Psoas muscle (tissue), 8 donors: ENCODE measurements around the gene SOAT1. TPM values are rescaled to one million over a fixed set of nuclear protein-coding genes. Genes with fewer than 3 reads are reported as not detected.

Source experiments
- ATAC-seq, 4 donors: fragments of 200-7000 bp; cut with Tn5 transposase; one replicate each; pipeline ENCODE4 v1.9.1; 2020; ENCODE audit warnings: moderate library complexity in 3 of 4, mild to moderate bottlenecking in 2 of 4
- DNase-seq, 2 donors: peaks; one replicate each; pipeline ENCODE4 v3.0.0-alpha.2; 2020
- H3K27ac ChIP-seq: fragments of 200-600 bp; one replicate; pipeline ENCODE4 v1.8.0; 2022
- H3K27me3 ChIP-seq, 3 donors: fragments of 200-600 bp in 1 of 3; one replicate each; pipeline versions ENCODE4 v1.6.1 to v1.8.0; 2013 to 2022; ENCODE audit warnings: low read length in 2 of 3, mild to moderate bottlenecking in 2 of 3, moderate library complexity in 1 of 3; ENCODE audit not compliant: insufficient read depth in 3 of 3
- H3K36me3 ChIP-seq, 2 donors: fragments of 200-600 bp in 1 of 2; one replicate each; pipeline versions ENCODE4 v1.6.1 to v1.8.0; 2013 to 2022; ENCODE audit warnings: low read depth in 1 of 2, mild to moderate bottlenecking in 1 of 2, moderate library complexity in 1 of 2; ENCODE audit not compliant: insufficient read depth in 1 of 2
- H3K4me1 ChIP-seq: fragments of 200-600 bp; one replicate; pipeline ENCODE4 v1.8.0; 2022
- H3K4me3 ChIP-seq: fragments of 200-600 bp; one replicate; pipeline ENCODE4 v1.8.0; 2022; ENCODE audit warnings: mild to moderate bottlenecking
- H3K9me3 ChIP-seq: fragments of 200-600 bp; one replicate; pipeline ENCODE4 v1.8.0; 2022
- CTCF ChIP-seq: fragments of 200-600 bp; IDR thresholded peaks from one replicate; pipeline ENCODE4 v1.8.0; 2022; ENCODE audit warnings: antibody characterized with exemption
- WGBS, 3 donors: extraction: QIAGEN DNeasy Blood & Tissue Kit; methylation state at CpG; one replicate each; pipeline versions ENCODE4 v1.1.6 to v1.1.7; 2013; 5-methylcytosine and 5-hydroxymethylcytosine counted together
- intact Hi-C, 2 donors: fragments of 100-400 bp; cut with DNase I; formaldehyde crosslinking; loops; one replicate each; pipeline versions ENCODE4 v1.11.0 to v1.14.2; 2022
- polyA plus RNA-seq, 3 donors: library from polyadenylated mRNA; stranded (reverse); fragments of 200-250 nt; gene quantifications; one replicate each; pipeline ENCODE4 v1.2.3, GENCODE V29; 2013
- total RNA-seq, 4 donors: library from RNA; stranded (reverse); fragmentation: NEBNext Ultra II Directional in 2 of 4; extraction: Animal tissue kit (Norgen Biotek cat#: 25700) in 2 of 4; gene quantifications; one replicate each; pipeline versions ENCODE4 v1.2.1 to v1.2.4, GENCODE V29; 2021 to 2023
- donor health status: healthy with polysubstance abuse.
- donor health status: DM: no; HTN: no; CAD: no; lungs with moderate emphysema.
- donor health status: Bipolar disorder and iron deficiency.
- donor health status: healthy.
- donor health status: DM: yes; HTN: yes; CAD: no.
- donor health status: DM: no; HTN: no; CAD: no.
- donor health status: DM: no; HTN: no; CAD: no.
- donor health status: DM: yes; HTN: yes; CAD: no.

The SOAT1 gene
- total and polyA plus RNA-seq, 7 donors = 2.9 to 21.0 (median 7.6) TPM

GRCh38 chr1:179337942-179338560 is 44.5 kb downstream of the SOAT1 start:
- H3K36me3 ChIP-seq = peaks cover 5 to 37% of the 10 kb centered on the region in 2 donors
- no peaks in the 10 kb centered on the region for H3K9me3 ChIP-seq
- intact Hi-C loops = no loop called here
- no peaks in the 10 kb centered on the region for H3K27me3 ChIP-seq
- no peak overlapping the region for H3K27ac ChIP-seq
- H3K4me1 ChIP-seq = no peaks in the 10 kb centered on the region
- H3K4me3 ChIP-seq = no peak overlapping the region
- WGBS, 3 donors = 90 to 92% (median 90%) methylated on average over 5 of the region's 5 CpGs
- no peak for ATAC-seq
- TF ChIP-seq CTCF = no peak
- no peak for DNase-seq

- H3K27ac ChIP-seq = no peak overlapping the region
- 83 to 93% (median 91%) methylated on average over 5 of the region's 5 CpGs for WGBS, 3 donors
- no peak overlapping the region for H3K4me3 ChIP-seq
- DNase-seq (no peak), ATAC-seq (no peak)
- H3K4me1 ChIP-seq = no peaks in the 10 kb centered on the region
- TF ChIP-seq CTCF = no peak
- intact Hi-C loops = no loop called here
- H3K36me3 ChIP-seq = peaks cover 10 to 62% of the 10 kb centered on the region in 2 donors
- no peaks in the 10 kb centered on the region for H3K9me3 ChIP-seq
- no peaks in the 10 kb centered on the region for H3K27me3 ChIP-seq
Measured at GRCh38 chr1:179340918-179341317, 47.3 kb downstream of the SOAT1 start.

GRCh38 chr1:179341943-179342547 is 48.4 kb downstream of the SOAT1 start:
- H3K27ac ChIP-seq = no peak overlapping the region
- DNase-seq (no peak), ATAC-seq (no peak)
- no peaks in the 10 kb centered on the region for H3K4me1 ChIP-seq
- intact Hi-C loops = no loop called here
- H3K4me3 ChIP-seq = no peak overlapping the region
- no peak for TF ChIP-seq CTCF
- no peaks in the 10 kb centered on the region for H3K9me3 ChIP-seq
- 89 to 92% (median 92%) methylated on average over 4 of the region's 4 CpGs for WGBS, 3 donors
- peaks cover 10 to 69% of the 10 kb centered on the region in 2 donors for H3K36me3 ChIP-seq
- H3K27me3 ChIP-seq = no peaks in the 10 kb centered on the region

GRCh38 chr1:179342740-179343404 is 49.3 kb downstream of the SOAT1 start:
- H3K9me3 ChIP-seq = no peaks in the 10 kb centered on the region
- TF ChIP-seq CTCF = no peak
- H3K4me1 ChIP-seq = no peaks in the 10 kb centered on the region
- no peak overlapping the region for H3K27ac ChIP-seq
- DNase-seq (no peak), ATAC-seq (no peak)
- intact Hi-C loops = no loop called here
- H3K4me3 ChIP-seq = no peak overlapping the region
- H3K36me3 ChIP-seq = peaks cover 10 to 76% of the 10 kb centered on the region in 2 donors
- WGBS, 3 donors = 98 to 99% (median 98%) methylated on average over 4 of the region's 4 CpGs
- H3K27me3 ChIP-seq = no peaks in the 10 kb centered on the region
